ENCODE results near the gene CRNKL1. TPM values are rescaled to one million over a fixed set of nuclear protein-coding genes. Genes with fewer than 3 reads are reported as not detected.

Gene CRNKL1
- polyA plus RNA-seq, 3 donors = 4.0 to 7.4 (median 5.9) TPM

DNA sequence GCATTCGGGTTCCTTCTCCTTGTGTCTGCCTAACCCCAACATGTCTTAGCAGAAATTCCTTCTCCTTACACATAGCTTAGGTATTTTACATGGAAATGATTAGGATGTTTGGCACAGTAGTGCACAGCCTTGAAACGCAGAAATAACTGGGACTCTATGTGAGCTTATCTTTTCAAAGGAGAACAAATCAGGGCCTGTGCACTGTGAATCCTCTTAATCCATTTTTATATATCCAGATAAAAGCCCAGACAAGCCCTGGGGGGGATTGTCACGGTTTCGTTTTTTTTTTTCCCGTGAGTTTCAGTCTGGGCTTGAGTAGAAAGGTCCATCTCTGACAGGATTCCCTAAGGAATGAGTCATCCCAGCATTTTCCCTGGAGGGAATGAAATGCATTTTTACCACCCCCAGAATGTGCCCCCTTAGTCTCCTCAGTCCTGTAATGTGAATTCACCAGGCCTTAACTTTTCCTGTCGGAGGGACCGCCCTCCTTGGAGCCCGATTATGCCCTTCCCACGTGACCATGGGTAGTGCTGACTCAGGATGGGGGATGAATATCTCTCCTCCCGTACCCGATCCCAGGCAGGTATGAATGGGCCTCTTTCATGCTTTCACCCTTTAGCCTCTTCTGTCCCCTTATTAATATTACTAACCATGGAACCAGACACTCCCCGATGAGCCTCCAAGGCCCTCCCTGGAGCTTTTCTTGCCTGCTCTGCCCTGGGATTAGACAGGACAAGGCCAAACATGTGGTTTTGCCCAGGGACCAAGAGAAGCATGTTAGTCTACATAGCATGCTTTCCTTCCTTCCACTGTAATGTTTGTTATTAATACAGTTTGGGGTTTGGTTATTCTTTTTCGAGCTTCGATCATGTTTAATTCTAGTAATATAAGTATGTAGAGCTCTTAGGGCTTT, 59.0 kb downstream of the CRNKL1 start:
- Histone ChIP-seq H3K4me2 (replicated peaks; ENCODE audit: extremely low read depth, low read length, poor library complexity, severe bottlenecking) (no peak overlapping the region), H3K27ac (ENCODE audit: low read depth in 1 of 2, low read length in 2 of 2) (peak overlapping the region in 1 of 2 donors; percentile 60), H3K9ac (ENCODE audit: insufficient read depth, low read length, poor library complexity, severe bottlenecking) (no peak overlapping the region), H4K20me1 (ENCODE audit: insufficient read depth, low read length) (peaks cover 40% of the 10 kb centered on the region), H3K4me1 (ENCODE audit: control insufficient read depth in 1 of 2, insufficient read depth in 2 of 2, low read length in 2 of 2) (peaks cover 21 to 28% of the 10 kb centered on the region in 2 donors), H2AFZ (ENCODE audit: insufficient read depth, low read depth, low read length, poor library complexity, severe bottlenecking) (no peak overlapping the region), H3K36me3 (replicated peaks in 1 of 2; ENCODE audit: control insufficient read depth in 1 of 2, insufficient read depth in 2 of 2, low read length in 2 of 2) (peaks cover 62 to 91% of the 10 kb centered on the region in 2 donors), H3K27me3 (ENCODE audit: control insufficient read depth in 2 of 2, insufficient read depth in 2 of 2, low read length in 2 of 2) (no peaks in the 10 kb centered on the region), H3K4me3 (replicated peaks in 1 of 3; ENCODE audit: low read depth in 2 of 3, low read length in 3 of 3) (no peak overlapping the region), H3K79me2 (ENCODE audit: insufficient read depth, low read length) (peaks cover 63% of the 10 kb centered on the region), H3K9me3 (replicated peaks in 1 of 2; ENCODE audit: control insufficient read depth in 1 of 2, insufficient read depth in 1 of 2, low read length in 2 of 2) (no peaks in the 10 kb centered on the region)
- intact Hi-C loops (cut with micrococcal nuclease) = loop anchor here (5.0 to 10.0 kb wide), 3 partner anchors 91 to 298 kb away; no protein-coding TSS in a partner anchor
- Mint-ChIP-seq H3K36me3 (peaks cover 73 to 83% of the 10 kb centered on the region in 2 donors), H3K27ac (peak overlapping the region in 4 of 7 donors; percentile 43 to 83 (median 77)), H3K4me1 (peaks cover 26% of the 10 kb centered on the region), H3K4me3 (no peak overlapping the region), H3K27me3 (ENCODE audit: low read depth in 3 of 3) (no peaks in the 10 kb centered on the region), H3K9me3 (peaks cover 0 to 2% (median 0%) of the 10 kb centered on the region in 7 donors)
- WGBS (ENCODE audit: insufficient coverage) = 100% methylated on average over 1 of the region's 14 CpGs
- TF ChIP-seq, protein P1, sequence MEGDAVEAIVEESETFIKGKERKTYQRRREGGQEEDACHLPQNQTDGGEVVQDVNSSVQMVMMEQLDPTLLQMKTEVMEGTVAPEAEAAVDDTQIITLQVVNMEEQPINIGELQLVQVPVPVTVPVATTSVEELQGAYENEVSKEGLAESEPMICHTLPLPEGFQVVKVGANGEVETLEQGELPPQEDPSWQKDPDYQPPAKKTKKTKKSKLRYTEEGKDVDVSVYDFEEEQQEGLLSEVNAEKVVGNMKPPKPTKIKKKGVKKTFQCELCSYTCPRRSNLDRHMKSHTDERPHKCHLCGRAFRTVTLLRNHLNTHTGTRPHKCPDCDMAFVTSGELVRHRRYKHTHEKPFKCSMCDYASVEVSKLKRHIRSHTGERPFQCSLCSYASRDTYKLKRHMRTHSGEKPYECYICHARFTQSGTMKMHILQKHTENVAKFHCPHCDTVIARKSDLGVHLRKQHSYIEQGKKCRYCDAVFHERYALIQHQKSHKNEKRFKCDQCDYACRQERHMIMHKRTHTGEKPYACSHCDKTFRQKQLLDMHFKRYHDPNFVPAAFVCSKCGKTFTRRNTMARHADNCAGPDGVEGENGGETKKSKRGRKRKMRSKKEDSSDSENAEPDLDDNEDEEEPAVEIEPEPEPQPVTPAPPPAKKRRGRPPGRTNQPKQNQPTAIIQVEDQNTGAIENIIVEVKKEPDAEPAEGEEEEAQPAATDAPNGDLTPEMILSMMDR (IDR thresholded peaks at IDR 0.05) = no peak
- DNase-seq = no peak

DNA sequence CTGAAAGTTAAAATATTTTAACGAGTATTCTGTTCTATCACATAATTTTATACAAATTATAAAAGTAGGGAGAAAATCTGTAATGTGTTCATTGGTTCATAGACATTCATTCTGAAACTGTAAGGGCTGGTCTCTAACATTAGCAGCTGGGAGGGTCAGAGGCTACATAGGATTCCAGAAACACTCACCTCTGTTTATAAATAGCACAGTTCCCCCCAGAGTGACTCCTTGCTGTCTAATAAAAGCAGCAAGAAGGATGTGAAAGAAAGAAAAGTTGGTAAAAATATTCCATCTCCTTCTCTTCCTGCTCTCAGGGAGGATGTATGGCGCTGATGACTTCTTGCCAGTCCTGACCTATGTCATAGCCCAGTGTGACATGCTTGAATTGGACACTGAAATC, 60.4 kb downstream of the CRNKL1 start:
- Mint-ChIP-seq H3K9me3 (peaks cover 0 to 2% (median 0%) of the 10 kb centered on the region in 7 donors), H3K27me3 (ENCODE audit: low read depth in 3 of 3) (no peaks in the 10 kb centered on the region), H3K27ac (peak overlapping the region in 1 of 7 donors; percentile 36), H3K4me1 (peaks cover 21% of the 10 kb centered on the region), H3K4me3 (no peak overlapping the region), H3K36me3 (peaks cover 70 to 79% of the 10 kb centered on the region in 2 donors)
- H3K9ac ChIP-seq (ENCODE audit: insufficient read depth, low read length, poor library complexity, severe bottlenecking) = no peak overlapping the region
- peaks cover 54 to 89% of the 10 kb centered on the region in 2 donors for H3K36me3 ChIP-seq (replicated peaks in 1 of 2; ENCODE audit: control insufficient read depth in 1 of 2, insufficient read depth in 2 of 2, low read length in 2 of 2)
- peaks cover 17 to 28% of the 10 kb centered on the region in 2 donors for H3K4me1 ChIP-seq (ENCODE audit: control insufficient read depth in 1 of 2, insufficient read depth in 2 of 2, low read length in 2 of 2)
- intact Hi-C loops (cut with micrococcal nuclease) = loop anchor here (5.0 to 10.0 kb wide), 3 partner anchors 90 to 297 kb away; no protein-coding TSS in a partner anchor
- no CpG with 5 or more reads among the region's 2 CpGs for WGBS (ENCODE audit: insufficient coverage)
- peaks cover 54% of the 10 kb centered on the region for H4K20me1 ChIP-seq (ENCODE audit: insufficient read depth, low read length)
- peak overlapping the region in 1 of 2 donors; percentile 10 for H3K27ac ChIP-seq (ENCODE audit: low read depth in 1 of 2, low read length in 2 of 2)
- H2AFZ ChIP-seq (ENCODE audit: insufficient read depth, low read depth, low read length, poor library complexity, severe bottlenecking) = no peak overlapping the region
- H3K27me3 ChIP-seq (ENCODE audit: control insufficient read depth in 2 of 2, insufficient read depth in 2 of 2, low read length in 2 of 2) = no peaks in the 10 kb centered on the region
- no peak for DNase-seq
- H3K4me3 ChIP-seq (replicated peaks in 1 of 3; ENCODE audit: low read depth in 2 of 3, low read length in 3 of 3) = no peak overlapping the region
- TF ChIP-seq, protein P1 (IDR thresholded peaks at IDR 0.05) = no peak
- H3K79me2 ChIP-seq (ENCODE audit: insufficient read depth, low read length) = peaks cover 76% of the 10 kb centered on the region
- H3K4me2 ChIP-seq (replicated peaks; ENCODE audit: extremely low read depth, low read length, poor library complexity, severe bottlenecking) = no peak overlapping the region
- H3K9me3 ChIP-seq (replicated peaks in 1 of 2; ENCODE audit: control insufficient read depth in 1 of 2, insufficient read depth in 1 of 2, low read length in 2 of 2) = no peaks in the 10 kb centered on the region
